H1 (cell line): ENCODE data around the gene TMEM117. TPM values are rescaled to one million over a fixed set of nuclear protein-coding genes. Genes with fewer than 3 reads are reported as not detected.

Source experiments
- CTCF ChIA-PET: fragments of 300-600 bp; sonication (Branson Sonifier 250); formaldehyde crosslinking; loops from one replicate; lab custom pipeline; 2021; ENCODE audit not compliant: partially characterized antibody; lab: Charles Lee
- POLR2A ChIA-PET: fragments of 300-600 bp; sonication (Branson Sonifier 250); formaldehyde crosslinking; loops from one replicate; lab custom pipeline; 2021; ENCODE audit warnings: inconsistent platforms; ENCODE audit not compliant: partially characterized antibody; lab: Charles Lee
- DNase-seq, 2 experiments: peaks; one replicate each; pipeline versions ENCODE4 v3.0.0 to v3.0.0-alpha.2; 2010 to 2022; ENCODE audit warnings: low spot score in 2 of 2, low read depth in 1 of 2, mixed read lengths in 1 of 2
- FAIRE-seq: peaks from 2 replicates; lab custom pipeline; 2011; peaks lifted over from hg19 to GRCh38; lab: Jason Lieb, UNC
- H2AFZ ChIP-seq: 2 replicates; pipeline ENCODE4 v1.8.1; 2012; ENCODE audit warnings: low read length, inconsistent platforms
- H2AK5ac ChIP-seq: 2 replicates; pipeline ENCODE4 v1.6.1; 2013; ENCODE audit warnings: low read depth, low read length
- H2BK120ac ChIP-seq: replicated peaks from 2 replicates; pipeline ENCODE3; 2013; ENCODE audit warnings: low read depth, low read length, inconsistent platforms
- H2BK12ac ChIP-seq: 2 replicates; pipeline ENCODE4 v1.6.1; 2013; ENCODE audit warnings: low read depth, low read length
- H2BK15ac ChIP-seq: 2 replicates; pipeline ENCODE4 v1.6.1; 2013; ENCODE audit warnings: low read length
- H2BK20ac ChIP-seq: 2 replicates; pipeline ENCODE4 v1.6.1; 2013; ENCODE audit warnings: low read length
- H2BK5ac ChIP-seq: 2 replicates; pipeline ENCODE4 v1.6.1; 2013; ENCODE audit warnings: low read depth, low read length
- H3K14ac ChIP-seq: 2 replicates; pipeline ENCODE4 v1.6.1; 2013; ENCODE audit warnings: inconsistent platforms; ENCODE audit not compliant: insufficient read length
- H3K18ac ChIP-seq: 2 replicates; pipeline ENCODE4 v1.6.1; 2013; ENCODE audit warnings: low read length; ENCODE audit errors: extremely low read depth
- H3K23ac ChIP-seq: 2 replicates; pipeline ENCODE4 v1.6.1; 2013; ENCODE audit warnings: inconsistent platforms; ENCODE audit not compliant: insufficient read length
- H3K23me2 ChIP-seq: 2 replicates; pipeline ENCODE4 v1.6.1; 2013; ENCODE audit warnings: low read depth, low read length
- H3K27ac ChIP-seq: 2 replicates; pipeline ENCODE4 v1.6.1; 2011; ENCODE audit warnings: low read depth, low read length, inconsistent platforms
- H3K27me3 ChIP-seq, 4 experiments: replicated peaks in 1 of 4; 1 replicate in 1 of 4; 2 replicates in 3 of 4; pipeline versions ENCODE4 v1.6.1 to v1.8.1; 2011 to 2013; ENCODE audit warnings: low read length in 3 of 4, mild to moderate bottlenecking in 3 of 4, inconsistent platforms in 2 of 4, mixed read lengths in 2 of 4, moderate library complexity in 1 of 4; ENCODE audit not compliant: control insufficient read depth in 3 of 4, insufficient read depth in 3 of 4; ENCODE audit errors: extremely low read depth in 1 of 4
- H3K36me3 ChIP-seq, 4 experiments: 2 replicates each; pipeline versions ENCODE4 v1.6.1 to v1.8.1; 2011 to 2013; ENCODE audit warnings: mild to moderate bottlenecking in 4 of 4, low read length in 3 of 4, moderate library complexity in 2 of 4, control low read depth in 1 of 4, inconsistent platforms in 1 of 4; ENCODE audit not compliant: insufficient read depth in 4 of 4, control insufficient read depth in 2 of 4
- H3K4ac ChIP-seq: replicated peaks from 2 replicates; pipeline ENCODE3; 2013; ENCODE audit warnings: low read length, low read depth, mixed read lengths, inconsistent platforms; ENCODE audit not compliant: insufficient read length
- H3K4me1 ChIP-seq, 4 experiments: replicated peaks in 1 of 4; 1 replicate in 1 of 4; 2 replicates in 3 of 4; pipeline versions ENCODE4 v1.6.1 to v1.8.1; 2011 to 2013; ENCODE audit warnings: low read length in 3 of 4, inconsistent platforms in 2 of 4, mixed read lengths in 1 of 4; ENCODE audit not compliant: insufficient read depth in 4 of 4, control insufficient read depth in 3 of 4
- H3K4me2 ChIP-seq, 2 experiments: 2 replicates each; pipeline versions ENCODE4 v1.6.1 to v1.8.1; 2011 to 2013; ENCODE audit warnings: low read depth in 2 of 2, low read length in 2 of 2, control low read depth in 1 of 2, inconsistent platforms in 1 of 2, mild to moderate bottlenecking in 1 of 2; ENCODE audit not compliant: insufficient read depth in 1 of 2
- H3K4me3 ChIP-seq, 4 experiments: fragments of 200-600, 300-600 bp in 1 of 4; sonication (generic), shearing (Covaris generic), sonication (Bioruptor Twin) in 1 of 4; 2 replicates each; pipeline versions ENCODE4 v1.5.1 to v1.8.1; 2011 to 2016; ENCODE audit warnings: low read length in 4 of 4, low read depth in 3 of 4, control low read depth in 2 of 4, inconsistent platforms in 2 of 4, mild to moderate bottlenecking in 2 of 4, mixed read lengths in 1 of 4, moderate library complexity in 1 of 4; ENCODE audit not compliant: insufficient read depth in 2 of 4; ENCODE audit errors: extremely low read depth in 1 of 4
- H3K56ac ChIP-seq: replicated peaks from 2 replicates; pipeline ENCODE3; 2013; ENCODE audit warnings: low read depth, mild to moderate bottlenecking, mixed read lengths, low read length, inconsistent platforms; ENCODE audit not compliant: insufficient read length
- H3K79me1 ChIP-seq: 2 replicates; pipeline ENCODE4 v1.6.1; 2013; ENCODE audit warnings: low read depth, low read length, control low read depth
- H3K79me2 ChIP-seq, 2 experiments: 2 replicates each; pipeline versions ENCODE4 v1.6.1 to v1.8.1; 2012 to 2013; ENCODE audit warnings: low read length in 2 of 2, mild to moderate bottlenecking in 2 of 2, inconsistent platforms in 1 of 2; ENCODE audit not compliant: insufficient read depth in 2 of 2, control insufficient read depth in 1 of 2
- H3K9ac ChIP-seq, 4 experiments: replicated peaks in 1 of 4; 1 replicate in 1 of 4; 2 replicates in 3 of 4; pipeline versions ENCODE4 v1.6.1 to v1.8.1; 2011 to 2013; ENCODE audit warnings: low read depth in 3 of 4, low read length in 3 of 4, control low read depth in 2 of 4, mild to moderate bottlenecking in 2 of 4, moderate library complexity in 2 of 4, inconsistent platforms in 1 of 4; ENCODE audit errors: extremely low read depth in 1 of 4
- H3K9me3 ChIP-seq, 2 experiments: 2 replicates each; pipeline versions ENCODE4 v1.6.1 to v1.8.1; 2012 to 2013; ENCODE audit warnings: mild to moderate bottlenecking in 2 of 2, moderate library complexity in 2 of 2, control low read depth in 1 of 2, inconsistent platforms in 1 of 2, low read depth in 1 of 2, low read length in 1 of 2, mixed read lengths in 1 of 2; ENCODE audit not compliant: insufficient read depth in 2 of 2
- H4K20me1 ChIP-seq, 2 experiments: replicated peaks in 1 of 2; 2 replicates each; pipeline versions ENCODE3 to v1.8.1; 2011 to 2013; ENCODE audit warnings: inconsistent platforms in 2 of 2, low read length in 2 of 2, mild to moderate bottlenecking in 1 of 2; ENCODE audit not compliant: insufficient read depth in 2 of 2, control insufficient read depth in 1 of 2
- H4K5ac ChIP-seq: 2 replicates; pipeline ENCODE4 v1.6.1; 2013; ENCODE audit warnings: low read length, low read depth, mixed read lengths, inconsistent platforms; ENCODE audit not compliant: insufficient read length
- H4K8ac ChIP-seq: 2 replicates; pipeline ENCODE4 v1.8.0; 2013; ENCODE audit warnings: mild to moderate bottlenecking, moderate library complexity, low read length, inconsistent platforms; ENCODE audit not compliant: insufficient read depth; ENCODE audit errors: extremely low read depth
- H4K91ac ChIP-seq: replicated peaks from 2 replicates; pipeline ENCODE3; 2013; ENCODE audit warnings: low read length, mixed read lengths, inconsistent platforms; ENCODE audit not compliant: insufficient read length
- BACH1 ChIP-seq: IDR thresholded peaks from 2 replicates; pipeline ENCODE4 v1.6.1; 2012; ENCODE audit warnings: low read length, improper control_type of control experiment
- CBX8 ChIP-seq: fragments of 300-800, 300-1000 bp; sonication (generic); IDR thresholded peaks from 2 replicates; pipeline ENCODE4 v1.7.1; 2016; ENCODE audit warnings: low read depth, low read length, borderline replicate concordance
- CREB1 ChIP-seq: IDR thresholded peaks from 2 replicates; pipeline ENCODE4 v1.6.1; 2012; ENCODE audit warnings: inconsistent platforms
- FOSL1 ChIP-seq: IDR thresholded peaks from 2 replicates; pipeline ENCODE4 v1.6.1; 2011; ENCODE audit warnings: mild to moderate bottlenecking, low read depth, low read length, moderate library complexity; ENCODE audit not compliant: insufficient read depth
- KDM4A ChIP-seq: IDR thresholded peaks from one replicate; pipeline ENCODE4 v1.7.1; 2012; ENCODE audit warnings: low read depth, mild to moderate bottlenecking, moderate library complexity, low read length, inconsistent platforms; ENCODE audit not compliant: severe bottlenecking
- NRF1 ChIP-seq: IDR thresholded peaks from 2 replicates; pipeline ENCODE4 v1.6.1; 2011; ENCODE audit warnings: mild to moderate bottlenecking, low read depth, low read length, improper control_type of control experiment
- POU5F1 ChIP-seq: IDR thresholded peaks from 2 replicates; pipeline ENCODE4 v1.6.1; 2011; ENCODE audit warnings: low read depth, mild to moderate bottlenecking, low read length, moderate library complexity
- RBBP5 ChIP-seq: IDR thresholded peaks from 2 replicates; pipeline ENCODE4 v1.7.1; 2012; ENCODE audit warnings: low read depth, mild to moderate bottlenecking, inconsistent platforms, low read length, moderate library complexity, borderline replicate concordance
- SP1 ChIP-seq: IDR thresholded peaks from 2 replicates; pipeline ENCODE4 v1.6.1; 2011; ENCODE audit warnings: low read depth, low read length
- WGBS, 2 experiments: shearing (Covaris generic) in 1 of 2; methylation state at CpG; one replicate each; pipeline versions ENCODE4 v1.1.6 to v1.1.7; 2013 to 2015; ENCODE audit warnings: low lambda C conversion rate in 2 of 2, mixed read lengths in 2 of 2, inconsistent platforms in 1 of 2, low coverage in 1 of 2, missing lambda C conversion rate in 1 of 2; ENCODE audit not compliant: insufficient replicate concordance in 2 of 2, insufficient coverage in 1 of 2, insufficient read length in 1 of 2; ENCODE audit errors: extremely low coverage in 1 of 2, missing lambda C conversion rate in 1 of 2; 5-methylcytosine and 5-hydroxymethylcytosine counted together
- polyA plus RNA-seq, 7 experiments: library from polyadenylated mRNA; depleted of rRNA in 3 of 7; stranded (reverse) in 5 of 7; unstranded in 2 of 7; fragments of >200 nt in 5 of 7; fragments of 200-250 nt in 2 of 7; gene quantifications; 1 replicate in 5 of 7; 2 replicates in 1 of 7; 4 replicates in 1 of 7; pipeline versions ENCODE4 v1.2.1 to v1.2.3, GENCODE V29; 2011 to 2013; ENCODE audit warnings: missing spikeins in 2 of 7, mixed read lengths in 2 of 7
- total RNA-seq: library from RNA; stranded (reverse); fragmentation: NEBNext Ultra II Directional; extraction: Animal tissue kit (Norgen Biotek cat#: 25700); gene quantifications from 2 replicates; pipeline ENCODE4 v1.2.1, GENCODE V29; 2021
- TF ChIP-seq, protein P1 (sequence below): IDR thresholded peaks from 2 replicates; pipeline ENCODE4 v1.6.1; 2012; ENCODE audit warnings: low read length, inconsistent platforms

TMEM117 gene
- total and polyA plus RNA-seq, 2 of the 8 experiments (the other 6 are each of a cell fraction or from before 2014, with no cell fraction given): 0.80 to 1.4 TPM

DNA sequence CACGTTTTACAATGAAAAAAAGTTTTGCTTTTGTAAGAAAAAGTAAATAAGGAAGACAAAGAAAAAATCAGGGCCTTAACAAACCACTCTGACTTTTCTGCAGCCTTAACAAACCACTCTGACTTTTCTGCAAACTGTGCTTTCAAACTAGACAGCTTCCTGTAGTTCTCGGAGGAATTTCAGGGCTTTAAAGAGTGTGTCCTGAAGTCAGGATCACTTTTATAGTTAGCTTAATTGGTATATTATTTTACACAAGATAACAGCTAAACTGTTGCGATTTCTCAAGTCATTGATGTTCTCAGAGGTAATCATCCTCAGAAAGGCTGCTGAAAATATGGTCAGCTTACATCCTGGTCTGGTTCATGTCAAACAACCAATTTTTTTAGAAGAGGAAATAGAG is 42.2 kb downstream of the TMEM117 start:
- no peak overlapping the region for H2BK20ac ChIP-seq
- no peak overlapping the region for H3K4me2 ChIP-seq
- no peaks in the 10 kb centered on the region for H3K9me3 ChIP-seq
- no peak overlapping the region for H4K8ac ChIP-seq
- no peak overlapping the region for H3K9ac ChIP-seq
- no peaks in the 10 kb centered on the region for H3K36me3 ChIP-seq
- H3K56ac ChIP-seq: no peak overlapping the region
- no peak overlapping the region for H4K91ac ChIP-seq
- no peak for DNase-seq
- no peak overlapping the region for H2BK120ac ChIP-seq
- H3K23ac ChIP-seq: no peak overlapping the region
- no peak for TF ChIP-seq SP1
- TF ChIP-seq RBBP5: no peak
- no peak for TF ChIP-seq FOSL1
- TF ChIP-seq CREB1: no peak
- TF ChIP-seq, protein P1, sequence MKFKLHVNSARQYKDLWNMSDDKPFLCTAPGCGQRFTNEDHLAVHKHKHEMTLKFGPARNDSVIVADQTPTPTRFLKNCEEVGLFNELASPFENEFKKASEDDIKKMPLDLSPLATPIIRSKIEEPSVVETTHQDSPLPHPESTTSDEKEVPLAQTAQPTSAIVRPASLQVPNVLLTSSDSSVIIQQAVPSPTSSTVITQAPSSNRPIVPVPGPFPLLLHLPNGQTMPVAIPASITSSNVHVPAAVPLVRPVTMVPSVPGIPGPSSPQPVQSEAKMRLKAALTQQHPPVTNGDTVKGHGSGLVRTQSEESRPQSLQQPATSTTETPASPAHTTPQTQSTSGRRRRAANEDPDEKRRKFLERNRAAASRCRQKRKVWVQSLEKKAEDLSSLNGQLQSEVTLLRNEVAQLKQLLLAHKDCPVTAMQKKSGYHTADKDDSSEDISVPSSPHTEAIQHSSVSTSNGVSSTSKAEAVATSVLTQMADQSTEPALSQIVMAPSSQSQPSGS: no peak
- no peak for TF ChIP-seq CBX8
- TF ChIP-seq BACH1: no peak
- no peak for TF ChIP-seq KDM4A
- TF ChIP-seq POU5F1: no peak
- no peak for TF ChIP-seq NRF1
- no peaks in the 10 kb centered on the region for H3K4me1 ChIP-seq
- no peaks in the 10 kb centered on the region for H3K79me2 ChIP-seq
- H2AFZ ChIP-seq: no peak overlapping the region
- H3K18ac ChIP-seq: no peak overlapping the region
- H3K79me1 ChIP-seq: no peaks in the 10 kb centered on the region
- no peak overlapping the region for H4K5ac ChIP-seq
- FAIRE-seq: no peak
- H2AK5ac ChIP-seq: no peak overlapping the region
- H3K23me2 ChIP-seq: no peaks in the 10 kb centered on the region; the same call in 1 of the 2 replicates
- H2BK15ac ChIP-seq: no peak overlapping the region
- no peak overlapping the region for H3K14ac ChIP-seq
- WGBS, 2 experiments: 71% methylated on average over 3 of the region's 3 CpGs; no CpG with 5 or more reads in 1 of the 2 experiments
- H2BK12ac ChIP-seq: no peak overlapping the region
- no peaks in the 10 kb centered on the region for H3K27me3 ChIP-seq
- POLR2A ChIA-PET: no interaction called here
- H3K27ac ChIP-seq: no peak overlapping the region
- CTCF ChIA-PET: interaction anchor here (0.6 to 0.8 kb wide), 3 partner anchors 18 to 434 kb away, joined by 3 read pairs; no protein-coding TSS in a partner anchor
- no peak overlapping the region for H2BK5ac ChIP-seq
- no peak overlapping the region for H3K4ac ChIP-seq
- no peak overlapping the region for H3K4me3 ChIP-seq
- H4K20me1 ChIP-seq: no peaks in the 10 kb centered on the region
